OCI-LY7 (cell line): ENCODE measurements around the gene PIP5K1C.

Experiments
- EZH2phosphoT487 ChIP-seq: fragments of 200-600 bp; sonication (generic); IDR thresholded peaks from 2 replicates; pipeline ENCODE4 v1.6.1; 2018; ENCODE audit warnings: low read depth, borderline replicate concordance, mild to moderate bottlenecking, mixed run types, antibody characterized with exemption, low read length, moderate library complexity, mixed read lengths
- TF ChIP-seq, protein P1 (sequence below): fragments of 200-600 bp; sonication (generic); conservative IDR thresholded peaks from 2 replicates; pipeline ENCODE4 v1.5.1; 2014; ENCODE audit warnings: mild to moderate bottlenecking, antibody characterized with exemption, low read length, moderate library complexity, mixed read lengths

DNA sequence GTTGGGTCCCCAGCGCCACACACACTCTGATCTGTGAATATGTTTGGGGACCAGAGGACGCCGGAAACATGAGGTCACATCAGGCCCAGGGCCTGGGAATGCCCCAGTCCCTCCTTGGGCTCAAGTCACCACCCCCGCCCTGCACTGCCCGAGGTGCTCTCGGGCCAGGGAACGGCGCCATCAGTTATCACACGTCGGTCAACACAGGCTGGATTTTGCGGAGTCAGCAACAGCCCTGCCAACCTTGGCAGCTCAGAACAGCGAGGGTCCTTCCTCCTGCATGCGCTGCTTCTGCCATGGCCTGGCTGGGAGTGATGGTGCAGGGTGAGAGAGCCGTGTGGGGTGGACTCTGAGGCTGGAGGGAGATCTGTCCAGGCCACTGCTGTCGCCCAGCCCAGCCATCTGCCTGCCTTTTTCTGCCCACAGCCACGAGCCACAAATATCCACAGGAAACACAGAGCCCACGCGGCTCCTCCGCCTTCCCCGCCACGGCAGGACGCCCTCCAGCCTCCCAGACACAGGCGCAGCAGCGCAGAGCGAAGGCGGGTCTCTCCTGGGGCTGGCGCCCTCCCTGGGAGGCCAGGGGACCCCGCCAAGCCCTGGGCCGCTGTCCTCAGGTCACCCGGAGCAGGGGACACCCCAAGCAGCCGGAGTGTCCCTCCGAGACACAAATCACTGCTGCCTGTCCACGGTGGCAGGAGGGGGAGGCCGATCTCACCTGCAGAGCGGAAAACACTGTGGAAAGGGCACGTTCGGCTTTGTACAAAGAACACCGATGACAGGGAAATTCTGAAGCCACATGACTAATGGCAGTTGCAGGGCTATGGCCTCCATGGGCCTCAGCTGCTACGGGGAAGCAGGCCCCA is 42.0 kb downstream of the PIP5K1C start:
- TF ChIP-seq, protein P1, sequence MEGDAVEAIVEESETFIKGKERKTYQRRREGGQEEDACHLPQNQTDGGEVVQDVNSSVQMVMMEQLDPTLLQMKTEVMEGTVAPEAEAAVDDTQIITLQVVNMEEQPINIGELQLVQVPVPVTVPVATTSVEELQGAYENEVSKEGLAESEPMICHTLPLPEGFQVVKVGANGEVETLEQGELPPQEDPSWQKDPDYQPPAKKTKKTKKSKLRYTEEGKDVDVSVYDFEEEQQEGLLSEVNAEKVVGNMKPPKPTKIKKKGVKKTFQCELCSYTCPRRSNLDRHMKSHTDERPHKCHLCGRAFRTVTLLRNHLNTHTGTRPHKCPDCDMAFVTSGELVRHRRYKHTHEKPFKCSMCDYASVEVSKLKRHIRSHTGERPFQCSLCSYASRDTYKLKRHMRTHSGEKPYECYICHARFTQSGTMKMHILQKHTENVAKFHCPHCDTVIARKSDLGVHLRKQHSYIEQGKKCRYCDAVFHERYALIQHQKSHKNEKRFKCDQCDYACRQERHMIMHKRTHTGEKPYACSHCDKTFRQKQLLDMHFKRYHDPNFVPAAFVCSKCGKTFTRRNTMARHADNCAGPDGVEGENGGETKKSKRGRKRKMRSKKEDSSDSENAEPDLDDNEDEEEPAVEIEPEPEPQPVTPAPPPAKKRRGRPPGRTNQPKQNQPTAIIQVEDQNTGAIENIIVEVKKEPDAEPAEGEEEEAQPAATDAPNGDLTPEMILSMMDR: no peak
- TF ChIP-seq EZH2phosphoT487: no peak
